Measurements from ENCODE around the gene TMEM192. TPM values are rescaled to one million over a fixed set of nuclear protein-coding genes. Genes with fewer than 3 reads are reported as not detected.

TMEM192 gene
- total RNA-seq, 1 donor from 2014 or later, result 23.3 TPM

DNA sequence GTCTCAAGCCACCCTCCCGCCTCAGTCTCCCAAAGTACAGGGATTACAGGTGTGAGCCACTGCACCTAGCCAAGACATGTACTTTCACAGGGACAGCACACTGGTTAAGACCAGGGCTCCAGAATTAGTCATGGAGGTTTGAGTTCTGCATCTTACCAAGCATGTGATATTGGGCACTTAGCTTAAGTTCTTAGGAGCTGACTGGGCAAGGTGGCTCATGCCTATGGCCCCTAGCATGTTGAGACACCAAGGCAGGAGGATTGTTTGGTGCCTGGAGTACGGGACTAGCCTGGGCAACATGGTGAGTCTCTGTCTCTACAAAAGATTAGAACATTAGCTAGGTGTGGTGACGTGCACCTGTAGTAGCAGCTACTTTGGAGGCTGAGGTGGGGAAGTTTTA lies 2.6 kb upstream of the TMEM192 start:
- Histone ChIP-seq H3K4me1 (peaks cover 14% of the 10 kb centered on the region), H3K36me3 (no peaks in the 10 kb centered on the region), H3K9me3 (no peaks in the 10 kb centered on the region), H3K4me3 (no peak overlapping the region), H3K27ac (no peak overlapping the region), H3K27me3 (ENCODE audit: low read depth) (no peaks in the 10 kb centered on the region)
- ATAC-seq (no peak), DNase-seq (no peak)
- TF ChIP-seq, protein P1, sequence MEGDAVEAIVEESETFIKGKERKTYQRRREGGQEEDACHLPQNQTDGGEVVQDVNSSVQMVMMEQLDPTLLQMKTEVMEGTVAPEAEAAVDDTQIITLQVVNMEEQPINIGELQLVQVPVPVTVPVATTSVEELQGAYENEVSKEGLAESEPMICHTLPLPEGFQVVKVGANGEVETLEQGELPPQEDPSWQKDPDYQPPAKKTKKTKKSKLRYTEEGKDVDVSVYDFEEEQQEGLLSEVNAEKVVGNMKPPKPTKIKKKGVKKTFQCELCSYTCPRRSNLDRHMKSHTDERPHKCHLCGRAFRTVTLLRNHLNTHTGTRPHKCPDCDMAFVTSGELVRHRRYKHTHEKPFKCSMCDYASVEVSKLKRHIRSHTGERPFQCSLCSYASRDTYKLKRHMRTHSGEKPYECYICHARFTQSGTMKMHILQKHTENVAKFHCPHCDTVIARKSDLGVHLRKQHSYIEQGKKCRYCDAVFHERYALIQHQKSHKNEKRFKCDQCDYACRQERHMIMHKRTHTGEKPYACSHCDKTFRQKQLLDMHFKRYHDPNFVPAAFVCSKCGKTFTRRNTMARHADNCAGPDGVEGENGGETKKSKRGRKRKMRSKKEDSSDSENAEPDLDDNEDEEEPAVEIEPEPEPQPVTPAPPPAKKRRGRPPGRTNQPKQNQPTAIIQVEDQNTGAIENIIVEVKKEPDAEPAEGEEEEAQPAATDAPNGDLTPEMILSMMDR (IDR thresholded peaks at IDR 0.05), result no peak
- intact Hi-C loops (cut with DNase I), result no loop called here

DNA sequence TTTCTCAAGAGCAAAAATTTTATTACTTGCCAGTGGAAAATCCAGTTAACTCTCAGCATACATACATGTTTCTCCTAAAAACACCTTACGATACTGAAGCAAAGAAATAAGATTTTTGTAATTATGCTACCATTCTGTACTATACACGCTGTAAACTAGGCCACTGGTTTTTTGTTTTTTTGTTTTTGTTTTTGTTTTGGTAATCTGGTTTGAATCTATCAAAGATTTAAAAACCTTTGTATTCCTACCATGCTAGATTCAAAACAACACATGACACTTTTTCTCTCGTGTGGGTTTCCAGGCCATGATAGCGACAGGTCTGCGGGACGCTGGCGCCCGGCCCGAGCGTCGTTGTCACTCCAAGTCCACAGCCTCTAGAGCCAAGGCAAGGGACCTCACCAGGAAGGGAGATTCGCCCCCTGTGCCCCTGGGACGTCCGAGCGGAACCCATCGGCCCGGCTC lies 723 bp downstream of the TMEM192 start:
- Histone ChIP-seq H3K27ac (peak overlapping the region; percentile 91), H3K27me3 (ENCODE audit: low read depth) (no peaks in the 10 kb centered on the region), H3K4me3 (peak overlapping the region; percentile 96), H3K36me3 (no peaks in the 10 kb centered on the region), H3K4me1 (peaks cover 14% of the 10 kb centered on the region), H3K9me3 (no peaks in the 10 kb centered on the region)
- ATAC-seq (no peak), DNase-seq (no peak)
- intact Hi-C loops (cut with DNase I), result no loop called here
- TF ChIP-seq, protein P1 (IDR thresholded peaks at IDR 0.05), result no peak

DNA sequence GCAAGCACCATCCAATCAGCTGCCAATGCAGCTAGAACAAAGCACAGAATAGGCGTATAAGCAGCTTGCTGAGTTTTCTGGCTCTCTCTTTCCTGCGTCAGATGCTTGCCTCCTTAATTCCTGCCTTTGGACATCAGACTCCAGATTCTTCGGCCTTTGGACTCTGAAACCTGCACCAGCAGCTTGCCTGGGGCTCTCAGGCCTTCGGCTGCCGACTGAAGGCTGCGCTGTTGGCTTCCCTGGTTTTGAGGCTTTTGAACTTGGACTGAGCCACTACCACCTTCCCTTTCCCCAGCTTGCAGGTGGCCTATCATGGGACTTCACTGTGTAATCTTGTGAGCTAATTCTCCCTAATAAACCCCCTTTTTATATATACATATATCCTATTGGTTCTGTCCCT lies 6.1 kb downstream of the TMEM192 start:
- H3K27me3 ChIP-seq (ENCODE audit: low read depth), result no peaks in the 10 kb centered on the region
- intact Hi-C loops (cut with DNase I), result no loop called here
- no peaks in the 10 kb centered on the region for H3K9me3 ChIP-seq
- ATAC-seq (no peak), DNase-seq (no peak)
- no peak overlapping the region for H3K27ac ChIP-seq
- no peak overlapping the region for H3K4me3 ChIP-seq
- peaks cover 5% of the 10 kb centered on the region for H3K4me1 ChIP-seq
- TF ChIP-seq, protein P1 (IDR thresholded peaks at IDR 0.05), result no peak
- H3K36me3 ChIP-seq, result peaks cover 14% of the 10 kb centered on the region

DNA sequence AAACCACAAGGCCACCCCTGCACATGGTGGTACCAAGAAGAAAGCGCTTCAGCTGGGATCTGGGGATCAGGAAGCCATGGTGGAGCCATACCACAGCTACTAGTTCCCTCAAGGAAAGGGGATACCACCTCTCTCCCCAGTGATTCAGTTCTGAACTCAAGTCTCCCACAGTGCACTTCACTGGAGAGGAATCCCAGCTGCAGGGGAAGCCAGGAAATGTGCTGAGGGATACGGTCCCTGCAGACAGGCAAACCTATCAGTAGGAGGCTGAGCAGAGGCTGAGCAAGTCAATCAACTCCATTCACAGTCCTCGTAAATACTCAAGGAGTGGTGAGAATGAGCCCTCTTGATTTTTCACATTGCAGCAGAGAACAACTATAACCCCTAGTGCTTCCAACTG lies 11.0 kb downstream of the TMEM192 start:
- Histone ChIP-seq H3K36me3 (peaks cover 51% of the 10 kb centered on the region), H3K27ac (no peak overlapping the region), H3K4me3 (no peak overlapping the region), H3K27me3 (ENCODE audit: low read depth) (no peaks in the 10 kb centered on the region), H3K9me3 (no peaks in the 10 kb centered on the region), H3K4me1 (no peaks in the 10 kb centered on the region)
- no peak for DNase-seq
- ATAC-seq, result no peak
- intact Hi-C loops (cut with DNase I), result no loop called here
- TF ChIP-seq, protein P1 (IDR thresholded peaks at IDR 0.05), result no peak

DNA sequence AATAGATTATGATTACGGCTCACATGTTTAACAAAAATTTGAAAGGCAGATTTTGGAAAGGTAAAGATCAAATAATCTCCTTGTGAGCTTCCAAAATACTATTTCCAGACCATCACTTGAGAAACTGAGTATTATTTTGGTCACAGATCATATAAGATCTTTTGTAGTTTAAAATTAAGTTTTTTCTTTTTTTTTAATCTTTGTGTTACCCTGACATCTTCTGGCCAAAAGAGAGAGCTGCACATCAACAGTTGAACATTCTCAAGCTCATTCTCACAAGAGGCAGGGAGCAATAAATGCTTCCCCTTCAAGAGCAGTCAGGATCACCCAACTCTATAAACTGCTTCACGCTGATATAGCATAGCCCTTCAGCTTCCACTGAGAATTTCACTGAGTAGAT lies 15.9 kb downstream of the TMEM192 start:
- H3K27me3 ChIP-seq (ENCODE audit: low read depth), result no peaks in the 10 kb centered on the region
- H3K9me3 ChIP-seq, result no peaks in the 10 kb centered on the region
- ATAC-seq (no peak), DNase-seq (no peak)
- TF ChIP-seq, protein P1 (IDR thresholded peaks at IDR 0.05), result peak; percentile 27
- no peak overlapping the region for H3K4me3 ChIP-seq
- peaks cover 77% of the 10 kb centered on the region for H3K36me3 ChIP-seq
- H3K27ac ChIP-seq, result no peak overlapping the region
- no peaks in the 10 kb centered on the region for H3K4me1 ChIP-seq
- intact Hi-C loops (cut with DNase I), result no loop called here

DNA sequence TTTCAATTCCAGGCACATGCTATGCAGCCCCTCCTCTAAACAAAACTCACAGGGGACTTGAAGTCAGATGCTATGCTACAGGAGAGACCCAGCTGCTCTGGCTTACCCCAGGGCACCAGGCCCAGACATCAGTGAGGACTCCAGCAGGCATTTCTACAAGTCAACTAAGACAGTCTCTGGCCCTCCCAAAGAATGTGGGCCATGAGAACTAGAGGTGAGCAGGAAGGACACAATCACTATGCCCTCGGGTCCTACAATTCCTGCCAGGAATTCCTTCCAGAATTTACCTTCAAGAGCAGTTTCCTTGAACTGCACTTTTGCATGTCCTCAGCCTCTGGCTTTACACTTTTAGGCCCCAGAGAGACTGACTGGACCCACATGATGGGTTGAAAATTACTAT lies 17.4 kb downstream of the TMEM192 start:
- no peaks in the 10 kb centered on the region for H3K27me3 ChIP-seq (ENCODE audit: low read depth)
- DNase-seq (no peak), ATAC-seq (no peak)
- intact Hi-C loops (cut with DNase I), result no loop called here
- H3K27ac ChIP-seq, result no peak overlapping the region
- no peaks in the 10 kb centered on the region for H3K4me1 ChIP-seq
- no peaks in the 10 kb centered on the region for H3K9me3 ChIP-seq
- TF ChIP-seq, protein P1 (IDR thresholded peaks at IDR 0.05), result no peak
- H3K4me3 ChIP-seq, result no peak overlapping the region
- peaks cover 67% of the 10 kb centered on the region for H3K36me3 ChIP-seq

Data from lower lobe of right lung (tissue), 2 donors.